Activated T-cell treated with anti-CD3 and anti-CD28 coated beads for 48 hours (primary cell): ENCODE data around the gene ELF4.
A peak's percentile ranks its signal among the peaks of the same experiment; 100 is the strongest.

ENCODE experiments used
- DNase-seq: peaks from one replicate; pipeline ENCODE4 v3.0.0-alpha.2; 2020; ENCODE audit warnings: low read depth

ELF4 gene

GRCh38 chrX:130083656-130084382 lies 26.5 kb downstream of the ELF4 start:
- DNase-seq = no peak

- DNase-seq = no peak
Measured at GRCh38 chrX:130083107-130083490, 27.2 kb downstream of the ELF4 start.

- peak; percentile 68 for DNase-seq
Measured at GRCh38 chrX:130082244-130083106, 27.8 kb downstream of the ELF4 start.

- DNase-seq = no peak
Measured at GRCh38 chrX:130081421-130082045, 28.8 kb downstream of the ELF4 start.

GRCh38 chrX:130080791-130081367 lies 29.4 kb downstream of the ELF4 start:
- DNase-seq = no peak

GRCh38 chrX:130079824-130080406 lies 30.4 kb downstream of the ELF4 start:
- no peak for DNase-seq

- no peak for DNase-seq
Measured at GRCh38 chrX:130075777-130076176, 34.5 kb downstream of the ELF4 start.

- no peak for DNase-seq
Measured at GRCh38 chrX:130072345-130072740, 38.0 kb downstream of the ELF4 start.

GRCh38 chrX:130071611-130072344 lies 38.5 kb downstream of the ELF4 start:
- no peak for DNase-seq

GRCh38 chrX:130066975-130067615 lies 43.2 kb downstream of the ELF4 start:
- no peak for DNase-seq

- DNase-seq = peak; percentile 81
Measured at GRCh38 chrX:130060122-130061069, 49.9 kb downstream of the ELF4 start.

- no peak for DNase-seq
Measured at GRCh38 chrX:130058652-130059051, 51.6 kb downstream of the ELF4 start.

- DNase-seq = no peak
Measured at GRCh38 chrX:130057209-130057608, 53.1 kb downstream of the ELF4 start.

- DNase-seq = no peak
Measured at GRCh38 chrX:130055899-130056298, 54.4 kb downstream of the ELF4 start.

- no peak for DNase-seq
Measured at GRCh38 chrX:130055103-130055502, 55.2 kb downstream of the ELF4 start.

- DNase-seq = no peak
Measured at GRCh38 chrX:130053236-130053635, 57.1 kb downstream of the ELF4 start.

GRCh38 chrX:130051176-130051845 lies 59.0 kb downstream of the ELF4 start:
- DNase-seq = no peak

GRCh38 chrX:130049821-130050220 lies 60.5 kb downstream of the ELF4 start:
- DNase-seq = no peak

GRCh38 chrX:130048686-130049222 lies 61.5 kb downstream of the ELF4 start:
- no peak for DNase-seq
